GM19240 (cell line): ENCODE data around the gene ST6GALNAC4.

Source experiments
- DNase-seq: peaks from one replicate; pipeline ENCODE4 v3.0.0; 2011; ENCODE audit warnings: low spot score; ENCODE audit not compliant: insufficient read length

Gene ST6GALNAC4, protein sequence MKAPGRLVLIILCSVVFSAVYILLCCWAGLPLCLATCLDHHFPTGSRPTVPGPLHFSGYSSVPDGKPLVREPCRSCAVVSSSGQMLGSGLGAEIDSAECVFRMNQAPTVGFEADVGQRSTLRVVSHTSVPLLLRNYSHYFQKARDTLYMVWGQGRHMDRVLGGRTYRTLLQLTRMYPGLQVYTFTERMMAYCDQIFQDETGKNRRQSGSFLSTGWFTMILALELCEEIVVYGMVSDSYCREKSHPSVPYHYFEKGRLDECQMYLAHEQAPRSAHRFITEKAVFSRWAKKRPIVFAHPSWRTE

DNA sequence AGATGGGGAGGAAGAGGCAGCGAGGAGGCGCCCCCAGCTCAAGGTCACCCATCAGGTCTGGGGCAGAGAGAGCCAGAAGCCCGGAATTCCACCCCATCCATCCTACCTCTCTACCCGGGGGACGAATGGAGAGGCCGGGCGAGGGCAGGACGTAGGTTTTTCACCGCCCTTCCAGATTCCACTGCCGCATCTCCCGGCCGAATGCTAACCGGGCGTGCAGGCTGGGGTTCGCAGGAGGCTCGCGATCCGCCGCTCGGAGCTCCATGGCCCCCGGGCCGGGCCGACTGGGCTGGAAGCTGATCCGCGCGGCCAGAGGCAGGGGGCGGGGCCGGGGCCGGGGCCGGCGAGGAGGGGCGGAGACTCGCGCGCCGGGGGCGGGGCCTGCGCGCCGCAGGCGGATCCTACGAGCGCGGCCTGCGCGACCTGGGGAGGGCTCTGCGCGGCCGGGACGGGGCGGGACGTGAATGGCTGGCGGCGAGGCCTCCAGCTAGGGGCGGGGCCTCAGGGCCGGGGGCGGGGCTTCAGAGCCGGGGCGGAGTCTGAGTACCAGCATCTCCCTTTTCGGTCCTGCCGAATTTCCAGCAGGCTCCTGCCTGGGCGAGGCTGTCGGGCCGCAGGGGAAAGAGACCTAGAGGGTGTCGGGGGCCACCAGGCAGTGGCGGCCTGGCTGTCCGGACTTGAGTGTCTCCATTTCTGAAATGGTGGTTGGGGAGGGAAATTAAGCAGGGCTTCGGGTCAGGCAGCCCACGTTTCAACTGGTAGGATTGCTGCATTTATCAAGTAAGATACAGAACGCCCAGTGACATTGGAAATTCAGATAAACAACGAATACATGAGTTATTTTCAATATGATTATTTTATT is at the start of gene ST6GALNAC4:
Gene ST6GALNAC4 (minus strand): TSS at position 322 of the 862 bp plus-strand sequence. CDS start 622 bp downstream, outside the sequence.
- peak; percentile 86 for DNase-seq

DNA sequence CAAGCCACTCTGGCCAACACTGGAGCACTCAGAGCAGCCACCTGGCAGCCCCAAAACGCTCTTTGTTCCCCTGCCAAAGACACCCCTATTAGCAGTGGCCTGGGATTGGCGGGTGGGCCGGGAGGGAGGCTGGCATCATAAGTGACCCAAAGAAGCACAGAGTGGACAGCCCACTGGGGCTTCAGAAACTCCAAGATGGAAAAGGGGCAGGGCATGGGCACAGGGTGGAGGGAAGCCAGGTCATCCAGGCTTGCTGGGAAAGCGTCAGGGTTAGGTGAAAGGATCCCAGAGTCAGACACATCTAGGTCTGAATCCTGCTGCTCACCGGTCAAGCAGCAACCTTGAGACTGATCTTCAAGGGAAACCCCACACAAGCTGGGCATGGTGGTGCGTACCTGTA is 49.1 kb upstream of the ST6GALNAC4 start:
- no peak for DNase-seq

DNA sequence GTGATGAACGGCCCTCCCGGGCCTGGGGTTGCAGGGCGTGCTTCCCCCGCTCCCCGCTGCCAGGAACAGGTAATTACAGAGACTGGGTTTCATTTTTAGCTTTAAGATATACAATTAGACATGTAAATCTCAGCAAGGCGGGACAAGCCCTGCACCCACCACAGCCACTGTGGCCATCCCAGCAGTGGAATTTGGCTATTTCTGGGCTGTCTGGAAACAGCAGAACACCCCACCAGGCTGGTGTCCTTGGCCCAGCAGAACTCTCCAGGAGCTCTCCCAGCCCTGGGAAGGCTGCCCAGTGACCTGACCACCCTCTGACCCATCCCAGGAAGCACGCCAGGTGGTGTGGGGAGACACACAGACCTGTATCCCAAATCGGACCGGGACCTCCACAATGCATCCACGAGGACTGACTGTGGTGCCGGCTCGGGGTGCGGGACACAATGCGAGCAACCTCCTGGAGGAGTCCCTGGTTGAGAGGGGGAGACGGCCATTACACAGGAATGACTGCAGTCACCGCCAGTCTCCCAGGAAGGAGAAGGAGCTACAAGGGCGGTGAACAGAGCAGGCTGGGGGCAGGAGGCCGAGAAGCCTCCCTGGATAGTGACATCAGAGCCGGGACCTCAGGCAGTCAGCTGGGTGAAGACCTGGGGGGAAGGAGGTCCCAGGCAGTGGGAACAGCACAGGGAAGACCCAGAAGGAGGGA is 46.7 kb upstream of the ST6GALNAC4 start:
- DNase-seq = no peak

DNA sequence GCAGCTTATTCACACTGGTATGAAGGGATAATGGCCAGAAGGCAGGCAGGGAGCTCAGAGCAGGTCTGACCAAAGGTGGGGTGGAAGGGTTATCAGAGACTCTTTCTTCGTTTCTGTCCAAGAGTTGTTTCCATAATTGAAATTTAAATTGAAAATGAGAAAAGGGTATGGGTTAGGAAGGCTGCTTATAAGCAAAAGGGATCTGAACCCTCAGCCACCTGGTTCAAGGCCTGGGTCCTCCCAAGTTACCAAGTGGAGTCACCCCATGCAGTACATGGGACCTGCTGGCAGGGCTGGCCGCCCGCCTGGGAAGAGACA is 46.2 kb upstream of the ST6GALNAC4 start:
- DNase-seq = no peak

DNA sequence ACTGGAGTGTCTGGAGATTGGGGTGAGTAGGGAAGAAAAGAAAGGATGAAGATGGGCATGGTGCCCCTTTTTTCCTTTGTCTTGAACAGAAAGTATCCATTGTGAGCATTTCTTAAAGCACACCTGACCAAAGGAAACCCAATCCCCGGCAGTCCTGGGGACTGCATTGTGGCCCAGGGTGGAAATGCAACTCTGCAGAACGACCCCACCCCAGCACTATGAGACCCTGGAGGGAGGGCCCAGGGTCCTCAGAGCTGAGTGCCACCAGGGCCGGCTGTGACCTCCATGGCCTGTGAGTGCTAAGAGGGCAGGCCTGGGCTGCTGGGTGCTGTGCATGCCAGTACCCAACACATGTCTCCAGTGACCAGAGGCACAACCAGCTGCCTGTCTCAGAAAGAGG is 45.4 kb upstream of the ST6GALNAC4 start:
- no peak for DNase-seq

DNA sequence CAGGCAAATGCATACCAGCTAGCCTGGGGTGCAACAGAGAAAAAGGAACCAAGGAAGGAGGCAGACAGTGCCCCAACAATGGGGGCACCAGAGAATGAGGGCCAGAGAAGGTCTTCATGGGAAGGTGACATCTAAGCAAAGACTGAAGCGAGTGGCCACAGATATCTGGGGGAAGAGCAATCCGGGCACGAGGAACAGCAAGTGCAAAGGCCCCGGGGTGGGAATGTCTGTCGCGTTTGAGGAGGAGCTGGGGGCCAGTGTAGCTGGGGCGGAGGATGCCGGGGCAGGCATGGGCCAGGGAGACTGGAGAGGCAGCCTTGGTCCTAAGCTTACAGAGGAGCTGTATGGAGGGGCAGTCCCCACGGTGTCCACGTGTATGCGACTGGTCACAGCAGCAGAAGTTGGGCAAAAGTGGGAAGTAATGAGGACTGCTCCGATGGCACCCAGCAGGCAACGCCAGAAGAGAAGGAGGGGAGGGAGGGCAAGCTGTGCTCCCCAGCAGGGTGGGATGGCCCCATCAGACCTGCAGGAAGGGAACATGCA is 44.8 kb upstream of the ST6GALNAC4 start:
- no peak for DNase-seq

DNA sequence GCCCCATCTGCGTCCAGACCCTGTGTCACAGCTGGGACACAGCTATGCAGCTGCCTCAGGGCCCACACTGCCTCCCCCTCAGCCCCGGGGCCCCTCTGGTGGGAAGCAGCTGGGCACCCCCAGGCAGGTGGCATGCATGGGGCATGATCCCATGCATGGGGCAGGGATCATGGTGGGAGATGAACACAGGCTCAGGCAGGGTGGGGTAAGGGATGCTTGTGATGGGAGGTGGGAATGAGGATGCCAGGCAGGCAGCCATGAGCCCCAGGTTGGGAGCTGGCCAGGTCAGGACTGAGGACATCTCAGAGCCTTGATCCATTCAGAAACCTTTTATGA is 44.3 kb upstream of the ST6GALNAC4 start:
- DNase-seq = no peak

DNA sequence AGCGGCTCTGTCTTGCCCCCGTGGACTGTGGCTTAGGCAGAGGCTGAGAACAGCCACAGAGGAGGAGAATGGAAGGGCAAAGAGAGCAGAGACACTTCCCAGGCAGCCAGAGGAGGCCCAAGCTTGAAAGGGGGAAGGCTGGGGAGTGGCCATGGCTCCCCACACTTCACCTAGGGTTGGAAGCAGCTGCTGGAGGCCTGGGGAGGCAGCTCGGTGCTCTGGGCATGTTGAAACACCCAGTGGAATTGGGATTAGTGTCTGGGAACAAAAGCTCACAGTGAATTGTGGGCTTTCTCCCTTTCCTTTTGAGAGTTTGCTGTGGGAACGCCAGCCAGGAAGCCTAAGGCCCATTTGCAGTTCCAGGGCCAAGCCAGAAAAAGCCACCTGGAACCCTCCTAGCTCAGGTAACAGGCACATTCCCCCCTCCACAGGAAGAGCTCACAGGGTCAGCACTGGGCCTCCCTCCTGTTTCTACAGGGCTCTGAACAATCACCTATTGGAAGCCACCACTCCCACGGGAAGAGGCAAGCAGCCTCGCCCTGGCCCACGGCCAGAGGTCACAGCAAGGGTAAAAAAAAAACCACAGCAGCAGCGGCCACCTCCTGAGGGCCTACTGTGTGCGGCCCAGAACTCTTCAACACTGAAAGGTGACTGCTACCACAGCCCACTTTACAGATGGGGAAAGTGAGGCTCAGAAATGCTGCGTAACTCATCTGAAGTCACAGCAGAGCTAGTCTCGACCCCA is 43.7 kb upstream of the ST6GALNAC4 start:
- no peak for DNase-seq

DNA sequence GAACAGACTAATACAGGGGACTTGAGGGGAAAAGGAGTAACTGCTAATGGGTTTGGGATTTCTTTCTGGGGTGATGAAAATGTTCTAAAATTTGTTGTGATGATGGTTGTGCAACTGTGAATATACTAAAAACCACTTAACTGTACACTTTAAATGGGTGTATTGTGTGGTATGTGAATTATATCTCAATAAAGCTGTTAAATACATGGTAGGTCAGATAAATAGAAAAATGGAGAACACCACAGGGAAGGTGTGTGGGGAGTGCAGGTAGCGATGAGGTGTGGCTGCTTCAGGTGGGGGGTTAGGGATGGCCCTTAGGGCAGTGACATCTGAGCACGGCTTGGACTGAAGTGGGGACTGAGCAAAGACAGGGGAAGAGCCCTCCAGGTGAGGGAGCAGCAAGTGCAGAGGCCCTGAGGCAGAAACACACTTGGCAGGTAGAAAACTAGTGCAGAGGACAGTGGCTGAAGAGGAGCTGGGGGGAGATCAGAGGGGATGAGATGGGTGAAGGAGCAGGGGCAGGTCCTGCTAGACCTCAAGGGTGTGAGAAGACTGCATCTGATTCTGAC is 43.1 kb upstream of the ST6GALNAC4 start:
- DNase-seq = no peak

DNA sequence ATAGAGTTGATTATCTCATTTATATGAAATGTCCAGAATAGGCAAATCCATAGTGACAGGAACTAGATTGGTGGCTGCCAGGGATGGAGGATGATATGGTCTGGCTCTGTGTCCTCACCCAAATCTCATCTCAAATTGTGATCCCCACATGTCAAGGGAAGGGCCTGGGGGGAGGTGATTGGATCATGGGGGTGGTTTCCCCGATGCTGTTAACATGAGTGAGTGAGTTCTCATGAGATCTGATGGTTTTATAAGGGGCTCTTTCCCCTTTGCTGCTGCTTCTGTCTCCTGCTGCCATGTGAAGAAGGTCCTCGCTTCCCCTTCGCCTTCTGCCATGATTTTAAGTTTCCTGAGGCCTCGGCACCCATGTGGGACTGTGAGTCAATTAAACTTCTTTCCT is 42.6 kb upstream of the ST6GALNAC4 start:
- DNase-seq = no peak

DNA sequence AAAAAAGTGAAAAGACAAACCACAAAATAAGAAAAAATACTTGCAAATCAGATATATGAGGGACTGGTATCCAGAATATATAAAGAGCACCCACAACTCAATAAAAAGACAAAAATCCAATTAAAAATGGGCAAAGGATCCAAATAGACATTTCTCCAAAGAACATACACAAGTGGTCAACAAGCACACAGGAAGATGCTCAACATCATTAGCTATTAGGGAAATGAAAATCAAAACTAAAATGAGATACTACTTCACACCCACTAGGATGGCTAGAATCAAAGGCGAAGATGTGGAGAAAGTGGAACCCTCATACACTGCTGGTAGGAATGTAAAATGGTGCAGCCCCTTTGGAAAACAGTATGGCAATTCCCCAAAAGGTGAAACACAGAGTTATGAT is 41.9 kb upstream of the ST6GALNAC4 start:
- DNase-seq = no peak

DNA sequence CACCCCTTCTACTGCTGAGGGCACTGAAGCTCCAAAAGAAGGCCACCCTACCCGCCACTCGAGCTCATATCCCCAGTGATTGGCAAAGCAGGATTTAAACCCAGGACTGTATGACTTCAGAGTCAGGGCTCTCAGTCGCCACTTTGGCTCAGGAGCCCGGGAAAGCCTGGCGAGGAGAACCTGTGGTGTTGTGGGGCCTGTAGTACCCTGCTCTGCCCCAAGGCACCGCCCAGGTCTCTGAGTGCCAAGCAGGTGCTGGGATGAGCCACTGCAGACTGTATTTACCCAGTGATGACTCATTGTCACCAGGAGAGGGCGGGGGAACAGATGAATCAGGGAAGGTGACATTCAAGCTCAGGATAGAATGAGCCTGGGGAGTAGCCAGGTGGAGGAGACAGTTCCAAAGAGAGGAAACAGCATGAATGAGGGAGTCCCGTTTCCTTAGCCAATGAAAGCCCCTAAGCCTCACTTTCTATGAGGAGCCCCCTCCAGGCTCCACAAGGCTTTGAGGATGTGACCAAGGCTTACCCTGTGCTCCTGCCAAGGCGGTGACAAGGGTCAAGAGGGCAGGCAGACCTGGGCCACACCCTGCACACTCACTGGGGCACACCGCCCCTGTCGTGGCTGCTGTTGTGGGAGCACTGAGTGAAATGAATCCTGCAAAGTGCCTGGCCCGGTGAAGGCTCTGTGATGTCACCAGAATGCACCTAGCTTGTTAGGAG is 38.6 kb upstream of the ST6GALNAC4 start:
- peak; percentile 80 for DNase-seq

DNA sequence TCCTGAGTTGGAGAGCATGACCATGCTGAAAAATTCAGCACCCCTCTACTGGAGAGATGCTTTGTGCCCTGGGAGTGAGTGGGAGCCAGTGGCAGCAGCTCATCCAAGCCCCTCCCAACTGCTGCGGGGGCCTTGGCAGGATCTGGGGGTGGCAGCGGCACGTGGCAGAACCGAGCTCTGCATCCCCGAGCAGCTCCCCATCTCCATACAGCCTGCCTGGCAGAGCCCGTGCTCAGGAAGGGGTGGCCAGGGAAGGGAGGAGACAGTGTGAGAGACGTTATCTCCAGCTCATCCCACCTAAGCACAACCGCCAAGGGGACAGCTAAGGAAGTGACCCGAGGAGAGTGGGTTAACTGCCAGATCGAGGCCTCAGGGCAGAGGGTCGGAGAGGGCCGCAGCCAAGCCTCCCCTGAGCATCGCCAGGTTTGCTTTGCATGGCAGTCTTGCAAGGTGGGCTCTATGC is 38.0 kb upstream of the ST6GALNAC4 start:
- no peak for DNase-seq

DNA sequence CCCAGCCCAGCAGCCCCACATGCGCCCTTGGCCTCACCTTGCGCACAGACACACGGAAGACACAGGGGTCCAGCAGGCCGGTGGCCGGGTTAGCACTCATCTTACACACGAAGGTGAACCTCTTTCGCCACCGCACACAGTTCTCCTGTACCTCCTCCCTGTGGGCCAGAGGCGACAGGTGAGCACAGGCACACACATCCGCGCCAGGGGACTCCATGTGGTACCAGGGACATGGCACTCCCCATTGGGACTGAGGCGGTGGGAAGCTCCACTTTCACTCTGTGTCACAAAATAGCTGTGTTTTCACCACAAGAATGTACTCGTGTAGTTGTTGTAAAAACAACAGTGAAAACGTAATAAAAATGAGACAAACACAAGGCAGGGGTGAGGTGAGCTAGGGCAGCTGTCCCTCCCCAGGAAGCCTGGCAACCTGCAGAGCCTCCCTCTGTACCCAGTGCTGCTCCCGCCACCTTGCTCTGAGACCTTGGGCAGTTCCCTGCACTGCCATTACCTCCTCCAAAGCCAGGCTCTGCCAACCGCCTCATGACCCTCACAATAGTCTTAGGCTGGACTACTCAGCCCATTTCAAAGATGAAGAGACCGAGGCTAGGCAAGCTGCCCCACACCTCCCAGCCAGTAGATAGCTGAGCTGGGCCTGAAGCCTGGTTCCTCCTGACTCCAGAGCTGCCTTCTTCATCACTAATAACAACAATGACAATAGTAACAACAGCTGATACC is 37.1 kb upstream of the ST6GALNAC4 start:
- no peak for DNase-seq

DNA sequence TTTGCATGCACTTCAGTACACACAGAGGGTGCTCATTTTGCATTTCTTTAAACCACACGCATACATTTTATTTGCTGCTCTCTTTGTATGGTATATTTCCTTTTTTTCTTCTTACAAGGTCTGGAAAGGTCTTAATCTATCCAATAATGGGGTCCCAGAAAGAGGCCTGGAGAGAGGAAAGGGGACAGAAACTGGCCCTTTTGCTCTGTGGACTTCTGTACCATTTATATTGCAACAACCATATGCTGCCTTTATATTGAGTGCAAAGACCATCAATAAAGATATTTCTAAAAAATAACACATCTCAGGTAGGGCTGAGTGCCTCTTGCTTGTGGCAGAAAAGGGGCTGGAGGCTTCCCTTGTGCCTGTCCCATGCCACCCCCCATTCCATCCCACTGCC is 36.3 kb upstream of the ST6GALNAC4 start:
- no peak for DNase-seq

DNA sequence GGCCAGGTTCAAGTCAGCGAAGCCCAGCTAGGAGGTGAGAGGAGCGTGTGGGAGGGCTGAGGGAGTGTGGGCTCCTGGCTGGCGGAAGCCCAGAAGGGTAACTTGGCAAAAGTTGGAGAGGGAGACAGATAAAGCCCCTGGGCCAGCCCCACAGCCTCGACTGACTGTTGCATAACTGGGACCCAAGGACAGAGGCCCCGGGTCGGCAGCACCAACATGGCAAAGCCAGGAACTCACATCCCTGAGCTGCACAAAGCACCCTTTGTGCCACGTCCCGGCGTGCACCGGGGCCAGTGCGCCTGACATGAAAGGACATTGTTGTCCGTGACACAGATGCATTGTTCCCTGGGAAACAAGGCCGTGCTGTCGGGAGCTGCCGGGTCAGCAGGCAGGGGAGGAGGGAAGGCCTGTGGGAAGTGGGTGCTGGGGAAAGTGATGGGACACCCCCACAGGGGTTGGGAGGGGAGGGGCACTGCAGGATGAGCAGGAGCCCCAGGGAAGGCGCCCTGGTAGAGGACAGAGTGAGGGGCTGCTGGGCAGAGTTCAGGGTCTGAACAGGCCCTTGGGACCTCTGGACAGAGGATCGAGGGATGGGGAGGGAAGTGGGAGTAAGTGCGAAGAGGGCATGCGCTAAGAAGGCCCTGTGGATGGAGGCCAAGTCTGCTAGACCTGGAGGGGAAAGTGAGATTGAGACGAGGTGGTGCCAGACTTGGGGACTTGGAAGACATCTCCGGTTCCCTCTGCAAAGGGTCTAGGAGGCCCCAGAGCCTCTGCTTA is 33.9 kb upstream of the ST6GALNAC4 start:
- DNase-seq = no peak

DNA sequence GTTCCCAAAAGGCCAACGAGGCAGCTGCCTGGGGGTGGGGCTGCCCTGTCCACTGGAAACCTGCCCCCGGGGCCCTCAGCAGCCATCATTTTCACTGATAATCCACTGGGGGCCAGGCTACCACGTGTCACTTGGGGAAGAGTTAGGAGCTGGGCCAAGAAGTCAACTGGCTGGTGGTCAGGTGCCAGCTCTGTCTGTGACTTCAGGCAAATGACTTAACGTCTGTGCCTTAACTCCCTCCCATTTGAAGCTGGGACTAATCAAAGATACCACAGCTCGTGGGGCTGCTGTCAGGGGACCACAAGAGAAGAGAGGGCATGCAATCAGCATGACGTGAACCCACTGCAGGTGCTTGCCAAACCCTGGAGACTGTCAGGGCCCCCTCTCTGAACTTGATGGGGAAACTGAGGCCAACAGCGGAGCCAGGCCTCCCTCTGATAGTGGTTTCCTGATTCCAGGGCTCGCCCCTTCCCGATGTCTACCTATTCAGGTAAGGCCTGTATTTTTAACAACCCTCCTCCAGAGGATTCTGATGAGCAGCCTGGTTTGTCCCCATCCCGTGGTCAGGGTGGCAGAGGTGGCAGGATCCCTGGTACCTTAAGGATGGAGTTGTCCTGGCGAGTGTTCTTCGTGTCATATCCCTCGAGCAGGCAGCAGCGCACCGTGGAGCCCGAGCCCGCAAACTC is 33.1 kb upstream of the ST6GALNAC4 start:
- DNase-seq = no peak
